Glomerular visceral epithelial cell (primary cell): ENCODE results near the gene RRM1.
A peak's percentile ranks its signal among the peaks of the same experiment; 100 is the strongest.

ENCODE experiments used
- DNase-seq: peaks from one replicate; pipeline ENCODE4 v3.0.0-alpha.2; 2016; ENCODE audit errors: extremely low spot score

RRM1 gene

GRCh38 chr11:4186464-4187054 lies 92.0 kb downstream of the RRM1 start:
- DNase-seq, result no peak

DNA sequence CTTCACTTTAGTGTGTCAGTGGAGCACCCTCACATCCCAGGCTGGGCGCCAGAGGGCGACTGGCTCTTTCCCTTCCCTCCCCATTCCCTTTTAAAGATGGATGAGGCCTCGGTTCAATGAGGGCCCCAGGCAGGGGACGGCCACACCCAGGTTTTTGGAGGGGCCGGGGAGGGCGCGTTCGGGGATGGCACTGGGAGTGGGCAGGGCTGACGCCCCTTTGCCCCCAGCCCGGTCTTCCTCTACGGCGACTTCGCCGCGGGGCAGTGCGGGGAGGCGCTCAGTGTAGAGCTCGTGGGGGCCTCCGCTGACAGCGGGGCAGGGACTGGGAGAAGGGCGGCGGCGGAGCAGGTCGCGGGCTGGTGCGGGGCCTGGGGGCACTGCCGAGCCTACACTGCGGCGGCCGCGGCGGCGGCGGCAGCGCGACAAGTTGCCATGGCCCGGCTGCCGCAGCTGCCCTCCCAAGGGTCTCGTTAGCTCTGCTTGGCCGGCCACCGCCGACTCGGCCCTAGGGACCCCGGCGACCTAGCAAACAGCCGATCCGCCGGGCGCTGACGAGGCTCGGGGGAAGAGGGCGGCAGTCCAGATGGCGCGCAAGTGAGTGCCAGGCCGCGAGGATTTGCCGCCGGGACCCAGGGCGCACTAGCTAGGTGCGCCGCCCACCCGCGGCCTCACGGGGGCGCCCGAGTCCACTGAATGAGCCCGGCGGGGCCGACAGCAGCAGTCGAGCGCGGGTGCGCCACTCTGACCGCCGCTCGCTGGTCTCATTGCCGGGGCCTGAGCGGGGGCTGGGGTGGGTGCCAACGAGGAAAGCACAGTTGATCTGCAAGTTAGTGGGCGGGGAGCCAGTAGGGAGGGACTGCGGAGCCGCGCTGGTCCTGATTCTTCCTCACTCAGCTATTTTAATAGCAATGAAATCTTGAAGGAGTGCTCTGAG lies 92.7 kb downstream of the RRM1 start:
- peak; percentile 79 for DNase-seq
